NCI-H2227 (cell line): Measurements from ENCODE around the gene FABP6.
"Not testable (repeated sequence)": the region's sequence is repeated elsewhere in the genome, so short reads cannot be mapped to it uniquely, and the experiment has no call there.

Source experiments
- DNase-seq: peaks from one replicate; lab custom pipeline; 2025; ENCODE audit not compliant: unreplicated experiment; lab: John Stamatoyannopoulos, UW

The FABP6 gene

GRCh38 chr5:160229190-160229742 is at the start of gene FABP6:
TSS of gene FABP6 (plus strand) at chr5:160229506. CDS start at chr5:160229558, 52 bp downstream.
- DNase-seq, result no peak

DNA sequence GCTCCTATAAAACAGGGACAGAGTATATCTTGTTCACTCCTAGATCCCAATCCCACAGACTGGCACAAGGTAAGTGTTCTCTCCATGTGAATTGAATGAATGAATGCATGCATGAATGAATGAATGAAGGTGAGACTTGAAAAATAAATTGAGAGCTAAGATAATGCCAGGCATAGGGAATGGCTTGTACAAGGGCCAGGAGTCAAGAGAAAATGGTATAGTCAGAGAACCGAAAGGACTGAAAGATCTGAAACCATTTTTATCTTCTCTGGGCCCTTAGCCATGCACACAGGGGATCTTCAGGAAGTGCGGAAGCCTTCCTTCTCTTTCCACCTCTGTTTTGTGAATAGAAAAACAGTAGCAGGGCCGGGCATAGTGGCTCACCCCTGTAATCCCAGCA is 48.4 kb upstream of the FABP6 start:
- DNase-seq, result no peak

DNA sequence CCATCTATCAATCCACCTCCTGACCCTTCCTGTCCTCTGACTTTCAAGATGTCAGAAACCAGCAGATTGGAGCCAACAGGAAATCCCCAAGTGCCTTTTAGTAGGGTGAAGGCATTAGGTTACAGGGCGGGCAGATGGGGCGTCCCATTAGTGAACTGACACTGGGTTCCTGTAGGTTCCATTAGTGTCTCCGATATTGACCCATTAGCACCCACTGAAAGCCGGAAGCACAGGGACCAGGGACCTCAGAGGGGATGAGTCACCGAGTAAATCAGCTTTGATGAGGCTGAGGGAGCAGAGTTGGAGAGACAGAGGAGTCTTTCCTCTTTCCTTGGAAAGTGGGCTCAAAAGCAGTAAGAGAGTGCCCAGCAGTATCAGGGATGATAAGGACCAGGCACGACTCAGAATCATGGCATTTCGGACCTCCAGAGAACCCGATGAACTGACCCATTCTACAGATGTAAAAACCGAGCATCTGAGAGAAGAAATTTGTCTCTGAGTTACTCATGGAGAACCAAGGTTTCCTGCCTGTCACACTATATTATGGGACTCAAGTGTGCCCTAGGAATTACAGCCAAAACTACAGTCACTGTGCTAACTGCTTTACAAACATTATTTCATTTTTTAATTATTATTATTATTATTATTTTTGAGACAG is 47.2 kb upstream of the FABP6 start:
- DNase-seq, result no peak

- no peak for DNase-seq
Observed at GRCh38 chr5:160183075-160183474, 46.2 kb upstream of the FABP6 start.

DNA sequence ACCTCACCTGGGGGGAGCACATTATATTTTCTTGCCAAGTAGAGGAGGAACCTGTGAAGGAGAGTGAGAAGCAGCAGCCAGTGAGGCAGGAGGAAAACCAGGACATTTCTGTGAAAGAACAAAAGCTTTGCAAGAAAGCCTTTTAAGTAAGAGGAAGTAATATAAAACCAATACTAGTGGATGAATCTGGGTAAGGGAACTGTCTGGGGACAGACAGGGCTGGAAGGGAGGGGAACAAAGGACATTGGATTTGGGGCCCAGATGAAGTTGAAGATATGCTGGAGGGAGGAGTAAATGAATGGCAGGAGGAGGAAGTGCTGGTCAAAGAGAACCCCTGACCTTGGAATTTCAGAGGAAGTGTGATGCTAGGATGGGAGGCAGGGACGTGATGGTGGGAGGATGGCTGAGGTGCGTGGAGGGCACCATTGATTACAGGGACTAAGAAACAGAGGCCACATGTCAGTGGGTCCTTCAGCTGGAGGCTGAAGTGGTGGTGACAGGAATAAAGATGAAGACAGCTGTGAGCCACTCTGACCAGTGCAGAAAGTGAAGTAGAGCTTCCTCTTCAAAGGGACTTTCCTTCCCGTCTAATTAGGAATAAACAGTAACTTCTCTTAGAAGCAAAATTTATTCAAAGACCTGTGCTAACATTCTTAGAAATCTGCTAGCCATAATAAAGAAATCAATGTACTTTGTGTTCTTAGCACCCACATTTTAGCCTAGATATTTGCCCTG is 43.5 kb upstream of the FABP6 start:
- DNase-seq, result no peak

GRCh38 chr5:160186480-160186879 is 42.8 kb upstream of the FABP6 start:
- DNase-seq, result no peak

GRCh38 chr5:160187091-160187490 is 42.2 kb upstream of the FABP6 start:
- no peak for DNase-seq

- DNase-seq, result peak; percentile 53
Observed at GRCh38 chr5:160188141-160189015, 40.9 kb upstream of the FABP6 start.

- no peak for DNase-seq
Observed at GRCh38 chr5:160192424-160192823, 36.9 kb upstream of the FABP6 start.

DNA sequence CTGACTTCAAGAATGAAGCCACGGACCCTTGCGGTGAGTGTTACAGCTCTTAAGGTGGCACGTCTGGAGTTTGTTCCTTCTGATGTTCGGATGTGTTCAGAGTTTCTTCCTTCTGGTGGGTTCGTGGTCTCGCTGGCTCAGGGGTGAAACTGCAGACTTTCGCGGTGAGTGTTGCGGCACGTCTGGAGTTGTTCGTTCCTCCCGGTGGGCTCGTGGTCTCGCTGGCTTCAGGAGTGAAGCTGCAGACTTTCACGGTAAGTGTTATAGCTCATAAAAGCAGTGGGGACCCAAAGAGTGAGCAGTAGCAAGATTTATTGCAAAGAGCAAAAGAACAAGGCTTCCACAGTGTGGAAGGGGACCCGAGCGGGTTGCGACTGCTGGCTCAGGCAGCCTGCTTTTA is 36.2 kb upstream of the FABP6 start:
- DNase-seq, result not testable (repeated sequence)

DNA sequence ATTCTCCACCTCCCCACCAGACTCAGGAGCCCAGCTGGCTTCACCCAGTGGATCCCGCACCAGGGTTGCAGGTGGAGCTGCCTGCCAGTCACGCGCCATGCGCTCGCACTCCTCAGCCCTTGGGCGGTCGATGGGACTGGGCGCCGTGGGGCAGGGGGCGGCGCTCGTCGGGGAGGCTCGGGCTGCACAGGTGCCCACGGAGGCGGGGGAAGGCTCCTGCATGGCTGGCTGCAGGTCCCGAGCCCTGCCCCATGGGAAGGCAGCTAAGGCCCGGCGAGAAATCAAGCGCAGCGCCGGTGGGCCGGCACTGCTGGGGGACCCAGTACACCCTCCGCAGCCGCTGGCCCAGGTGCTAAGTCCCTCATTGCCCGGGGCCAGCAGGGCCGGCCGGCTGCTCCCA is 35.5 kb upstream of the FABP6 start:
- not testable (repeated sequence) for DNase-seq

GRCh38 chr5:160197341-160198144 is 31.8 kb upstream of the FABP6 start:
- DNase-seq, result peak; percentile 17

DNA sequence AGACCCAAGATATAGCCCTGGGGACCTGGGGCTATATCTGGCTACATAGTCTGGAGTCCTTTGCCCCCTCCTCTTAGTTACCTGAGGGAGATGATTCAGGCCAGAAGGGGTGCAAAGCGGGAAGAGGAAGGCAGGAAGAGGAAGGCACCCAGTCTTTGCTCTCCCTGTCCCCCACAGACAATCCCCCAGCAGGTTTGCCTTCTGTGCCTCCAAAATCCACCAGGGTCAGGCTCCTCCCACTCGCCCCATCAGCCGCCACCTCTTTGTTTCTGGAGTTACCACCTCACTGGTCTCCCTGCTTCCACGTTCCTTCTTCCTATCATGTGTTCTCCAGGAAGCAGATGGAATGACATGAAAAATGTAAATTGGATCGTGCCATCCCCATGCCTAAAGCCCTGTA is 31.2 kb upstream of the FABP6 start:
- no peak for DNase-seq

GRCh38 chr5:160198841-160199409 is 30.4 kb upstream of the FABP6 start:
- no peak for DNase-seq

- peak; percentile 61 for DNase-seq
Observed at GRCh38 chr5:160199410-160199911, 29.8 kb upstream of the FABP6 start.

GRCh38 chr5:160207061-160207460 is 22.2 kb upstream of the FABP6 start:
- DNase-seq, result no peak

DNA sequence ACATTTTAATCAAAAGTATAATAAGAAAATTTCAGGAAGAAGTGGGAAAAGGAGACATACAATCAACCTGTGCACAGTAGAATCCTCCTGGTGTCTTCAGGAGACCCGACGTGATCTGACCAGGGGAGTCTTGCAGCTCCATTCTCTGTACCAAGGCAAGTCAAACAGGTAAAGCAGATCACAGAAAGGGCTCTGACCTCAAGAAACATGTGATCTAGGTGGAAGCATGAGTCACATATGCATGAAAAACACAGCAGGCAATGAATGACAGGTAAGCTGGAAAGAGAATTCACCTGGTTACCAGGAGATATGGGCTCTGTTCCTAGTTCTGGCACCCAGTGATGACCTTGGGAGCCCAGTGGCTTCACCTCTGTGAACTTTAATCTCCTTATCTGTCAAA is 19.4 kb upstream of the FABP6 start:
- no peak for DNase-seq

GRCh38 chr5:160210606-160211005 is 18.7 kb upstream of the FABP6 start:
- no peak for DNase-seq

GRCh38 chr5:160211352-160211751 is 18.0 kb upstream of the FABP6 start:
- no peak for DNase-seq

DNA sequence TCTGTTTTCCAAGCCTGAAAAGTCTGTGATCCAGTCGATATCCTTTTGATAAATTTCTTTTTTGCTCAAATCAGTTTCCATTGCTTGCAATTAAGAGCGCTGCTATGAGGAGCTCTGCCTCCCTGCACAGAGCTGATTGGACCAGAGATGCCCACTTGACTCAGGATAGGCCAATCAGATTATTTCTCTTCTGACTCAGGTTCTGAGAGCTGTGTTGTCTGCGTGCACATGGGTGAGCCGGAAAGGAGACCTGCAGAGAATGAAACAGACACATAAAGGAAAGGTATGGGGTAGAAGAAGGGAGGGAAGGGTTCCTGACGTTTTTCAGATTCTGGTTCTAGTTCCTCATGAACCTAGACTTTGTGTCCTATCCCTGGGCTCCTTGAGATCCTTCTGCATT is 15.8 kb upstream of the FABP6 start:
- no peak for DNase-seq
